Erythroblast (primary cell): ENCODE measurements around the gene RPH3AL.

Experiments used
- GATA1 ChIP-seq: IDR thresholded peaks from 2 replicates; pipeline ENCODE4 v1.6.1; 2011; ENCODE audit warnings: low read depth, mild to moderate bottlenecking, control low read depth, low read length, moderate library complexity
- POLR2A ChIP-seq: IDR thresholded peaks from 2 replicates; pipeline ENCODE4 v1.6.1; 2011; ENCODE audit warnings: mild to moderate bottlenecking, low read length

DNA sequence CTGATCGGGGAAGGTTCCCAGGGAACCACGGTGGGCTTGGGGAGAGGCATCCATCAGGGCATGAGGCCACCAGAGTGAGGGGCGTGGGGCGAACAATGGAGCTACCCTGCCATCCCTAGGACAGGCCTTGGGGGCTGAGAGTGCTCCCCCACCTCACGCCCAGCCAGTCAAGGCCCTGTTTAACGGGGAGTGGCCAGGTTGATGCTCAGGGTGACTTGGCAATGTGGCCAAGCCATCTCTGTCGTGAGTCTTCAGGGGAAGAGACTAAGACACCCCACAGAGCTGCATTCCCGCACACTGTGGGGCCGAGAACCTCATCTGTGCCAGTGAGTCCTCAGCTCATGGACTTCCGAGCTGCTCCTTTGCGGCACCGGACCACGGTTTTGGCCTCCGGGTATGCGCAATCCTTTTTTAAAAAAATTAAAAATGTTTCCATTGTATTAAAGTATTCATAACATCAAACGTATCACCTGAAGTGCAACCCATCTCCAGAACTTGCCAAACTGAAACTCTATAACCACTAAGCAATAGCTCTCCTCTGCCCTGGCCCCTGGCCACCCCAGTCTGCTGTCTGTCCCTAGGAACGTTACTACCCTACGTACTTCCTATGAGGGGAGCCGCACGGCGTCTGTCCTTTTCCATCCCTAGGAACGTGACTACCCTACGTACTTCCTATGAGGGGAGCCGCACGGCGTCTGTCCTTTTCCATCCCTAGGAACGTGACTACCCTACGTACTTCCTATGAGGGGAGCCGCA lies 99.3 kb downstream of the RPH3AL start:
- TF ChIP-seq POLR2A (no peak), GATA1 (no peak)
